VCaP (cell line): ENCODE data around the gene CLDN34.
A peak's percentile ranks its signal among the peaks of the same experiment; 100 is the strongest.

ENCODE experiments used
- H3K27ac ChIP-seq: fragments of 450-650 bp; 2 replicates; pipeline ENCODE4 v1.5.1; 2017
- TF ChIP-seq, protein P1 (sequence below): fragments of 450-650 bp; conservative IDR thresholded peaks from 2 replicates; pipeline ENCODE4 v1.5.1; 2017; ENCODE audit warnings: mild to moderate bottlenecking, moderate library complexity

Gene CLDN34

GRCh38 chrX:10008483-10009056 lies 41.4 kb downstream of the CLDN34 start:
- H3K27ac ChIP-seq, result no peak overlapping the region
- TF ChIP-seq, protein P1, sequence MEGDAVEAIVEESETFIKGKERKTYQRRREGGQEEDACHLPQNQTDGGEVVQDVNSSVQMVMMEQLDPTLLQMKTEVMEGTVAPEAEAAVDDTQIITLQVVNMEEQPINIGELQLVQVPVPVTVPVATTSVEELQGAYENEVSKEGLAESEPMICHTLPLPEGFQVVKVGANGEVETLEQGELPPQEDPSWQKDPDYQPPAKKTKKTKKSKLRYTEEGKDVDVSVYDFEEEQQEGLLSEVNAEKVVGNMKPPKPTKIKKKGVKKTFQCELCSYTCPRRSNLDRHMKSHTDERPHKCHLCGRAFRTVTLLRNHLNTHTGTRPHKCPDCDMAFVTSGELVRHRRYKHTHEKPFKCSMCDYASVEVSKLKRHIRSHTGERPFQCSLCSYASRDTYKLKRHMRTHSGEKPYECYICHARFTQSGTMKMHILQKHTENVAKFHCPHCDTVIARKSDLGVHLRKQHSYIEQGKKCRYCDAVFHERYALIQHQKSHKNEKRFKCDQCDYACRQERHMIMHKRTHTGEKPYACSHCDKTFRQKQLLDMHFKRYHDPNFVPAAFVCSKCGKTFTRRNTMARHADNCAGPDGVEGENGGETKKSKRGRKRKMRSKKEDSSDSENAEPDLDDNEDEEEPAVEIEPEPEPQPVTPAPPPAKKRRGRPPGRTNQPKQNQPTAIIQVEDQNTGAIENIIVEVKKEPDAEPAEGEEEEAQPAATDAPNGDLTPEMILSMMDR, result no peak

- TF ChIP-seq, protein P1, result no peak
- no peak overlapping the region for H3K27ac ChIP-seq
Observed at GRCh38 chrX:10009741-10010140, 42.6 kb downstream of the CLDN34 start.

GRCh38 chrX:10010686-10011085 lies 43.5 kb downstream of the CLDN34 start:
- TF ChIP-seq, protein P1, result no peak
- H3K27ac ChIP-seq, result peak overlapping the region; percentile 41; the same call in 1 of the 2 replicates

DNA sequence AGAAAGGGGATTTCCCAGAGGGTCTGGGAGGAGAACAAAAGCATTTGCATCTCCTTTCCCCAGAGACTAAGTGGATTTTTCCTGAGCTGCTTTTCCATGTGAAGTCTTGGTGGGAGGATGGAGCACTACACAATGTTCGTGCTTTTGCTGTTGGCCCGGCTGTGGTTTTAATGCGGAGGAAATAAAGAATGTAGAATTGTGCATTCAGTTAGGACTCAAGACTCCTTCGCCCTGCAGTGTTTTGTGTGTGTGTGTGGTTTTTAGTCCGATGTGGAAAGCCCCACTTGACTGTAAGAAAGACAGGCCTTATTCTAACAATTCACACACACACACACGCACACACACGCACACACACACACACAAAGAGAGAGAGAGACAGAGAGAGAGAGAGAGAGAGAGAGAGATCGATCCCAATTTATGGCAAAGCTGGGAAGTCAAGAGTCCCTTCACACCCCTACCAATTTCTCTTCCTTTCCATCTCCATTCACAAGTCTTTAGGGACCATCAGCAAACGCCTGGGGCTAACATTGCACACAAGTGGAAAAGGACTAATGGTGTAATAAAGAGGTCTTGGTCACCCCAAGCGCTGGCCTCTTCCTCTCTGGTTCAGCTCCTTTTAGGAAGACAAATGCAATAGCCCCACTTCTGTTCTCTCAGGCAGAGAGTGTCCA lies 44.2 kb downstream of the CLDN34 start:
- H3K27ac ChIP-seq, result peak overlapping the region; percentile 41; the same call in 1 of the 2 replicates
- TF ChIP-seq, protein P1, result no peak

- TF ChIP-seq, protein P1, result no peak
- no peak overlapping the region for H3K27ac ChIP-seq
Observed at GRCh38 chrX:10011991-10012390, 44.8 kb downstream of the CLDN34 start.

DNA sequence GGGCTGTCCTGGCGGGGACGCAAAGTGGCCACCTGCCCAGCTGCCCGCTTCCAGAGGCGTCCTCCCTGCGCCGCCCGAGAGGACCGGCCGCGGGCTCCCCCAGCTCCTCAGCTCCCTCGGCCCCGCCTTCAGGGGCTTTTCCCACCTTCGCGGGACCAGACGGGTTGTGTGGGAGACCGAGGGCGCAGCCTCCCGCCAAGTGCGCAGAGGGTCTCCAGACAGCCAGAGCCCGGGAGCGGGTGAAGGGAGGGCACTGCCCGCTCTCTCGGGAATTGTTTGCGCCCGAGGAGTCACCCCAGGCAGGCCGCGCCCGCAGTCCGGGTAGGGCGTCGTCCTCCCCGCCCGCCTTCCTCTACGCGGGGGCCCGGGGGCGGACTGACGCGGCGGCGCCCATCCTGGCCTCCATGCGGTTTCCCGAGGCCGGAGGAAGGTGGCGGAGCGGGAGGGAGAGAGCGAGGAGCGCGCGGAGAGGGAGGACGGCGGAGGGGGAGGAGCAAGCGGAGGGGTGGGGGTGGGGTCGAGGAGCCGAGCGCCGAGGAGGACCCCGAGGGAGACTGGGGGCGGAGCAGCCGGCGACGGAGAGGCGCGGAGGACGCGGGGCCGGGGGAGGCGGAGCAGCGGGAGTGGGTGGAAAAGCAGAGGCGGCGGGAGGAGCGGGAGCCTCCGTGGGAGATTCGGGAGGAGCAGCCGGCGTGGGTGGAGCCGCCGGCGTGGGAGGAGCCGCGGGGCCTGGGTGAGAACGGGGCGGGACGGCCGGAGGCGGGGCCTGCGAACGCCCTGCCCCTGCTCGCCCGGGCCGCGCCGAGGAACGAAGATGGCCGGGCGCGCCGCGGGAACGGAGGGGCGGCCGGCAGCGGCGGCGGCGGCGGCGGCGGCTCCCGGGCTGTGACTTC lies 47.5 kb downstream of the CLDN34 start:
- TF ChIP-seq, protein P1, result no peak
- peak overlapping the region; percentile 82 for H3K27ac ChIP-seq

DNA sequence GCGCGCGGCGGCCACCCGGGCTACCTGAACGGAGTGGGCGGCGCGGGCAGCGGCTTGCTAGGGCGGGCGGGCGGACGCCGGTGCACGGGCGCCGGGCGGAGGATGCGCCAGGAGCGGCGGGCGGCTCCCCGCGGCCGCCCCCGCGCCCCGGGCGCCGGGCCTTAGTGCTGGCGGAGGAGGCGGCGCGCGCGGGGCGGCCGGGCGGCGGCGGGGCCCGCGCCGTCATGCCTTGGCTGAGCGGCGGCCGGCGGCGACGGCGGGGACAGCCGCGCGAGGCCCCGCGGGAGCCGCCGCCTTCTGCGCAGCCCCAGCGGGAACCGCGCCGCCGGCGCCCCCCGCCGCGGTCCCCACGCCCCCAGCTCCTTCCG lies 48.2 kb downstream of the CLDN34 start:
- H3K27ac ChIP-seq, result peak overlapping the region; percentile 82; the same call in 1 of the 2 replicates
- TF ChIP-seq, protein P1, result no peak
